GM12874 (cell line): ENCODE measurements around the gene ITPRIPL2.

ENCODE experiments used
- CTCF ChIP-seq: IDR thresholded peaks from 2 replicates; pipeline ENCODE4 v1.5.1; 2011; ENCODE audit warnings: low read depth, mild to moderate bottlenecking, control low read depth, low read length, moderate library complexity; ENCODE audit not compliant: insufficient read depth

Gene ITPRIPL2

GRCh38 chr16:19115148-19116021, 1.6 kb downstream of the ITPRIPL2 start:
- TF ChIP-seq CTCF: no peak

- TF ChIP-seq CTCF: no peak
These were observed 3.1 kb downstream of the ITPRIPL2 start for GRCh38 chr16:19116711-19117449.

DNA sequence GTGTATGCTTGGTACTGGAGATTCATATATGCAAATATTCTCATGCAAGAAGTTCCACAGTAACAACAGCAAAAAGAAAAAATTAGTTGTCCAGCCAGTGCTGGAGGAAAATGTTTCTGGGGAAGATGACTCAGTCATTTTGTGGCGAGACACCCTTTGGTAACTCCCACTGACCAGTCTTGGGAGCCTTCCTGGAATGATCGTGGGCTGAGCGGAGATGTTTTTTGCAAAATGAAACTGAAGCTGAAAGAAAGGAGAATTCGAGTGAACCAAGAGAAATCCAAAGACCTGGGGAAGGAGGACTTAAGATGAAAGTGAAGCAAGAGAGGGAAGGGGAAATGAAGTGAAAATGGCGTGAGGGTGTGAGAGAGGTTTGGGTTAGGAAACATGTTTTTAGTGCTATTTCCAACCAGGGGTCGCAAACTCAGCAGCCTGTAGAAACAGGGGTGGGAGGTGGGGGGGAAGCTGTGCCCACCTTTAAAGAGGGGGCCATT, 5.2 kb downstream of the ITPRIPL2 start:
- TF ChIP-seq CTCF: no peak

GRCh38 chr16:19119564-19119963, 5.8 kb downstream of the ITPRIPL2 start:
- no peak for TF ChIP-seq CTCF

GRCh38 chr16:19123535-19124178, 9.9 kb downstream of the ITPRIPL2 start:
- no peak for TF ChIP-seq CTCF

- TF ChIP-seq CTCF: no peak
These were observed 12.5 kb downstream of the ITPRIPL2 start for GRCh38 chr16:19126300-19126699.

GRCh38 chr16:19127205-19127604, 13.4 kb downstream of the ITPRIPL2 start:
- TF ChIP-seq CTCF: no peak
